Smooth muscle cell (in vitro differentiated cells): ENCODE results near the gene KCNQ4. TPM values are rescaled to one million over a fixed set of nuclear protein-coding genes. Genes with fewer than 3 reads are reported as not detected.

Experiments
- DNase-seq: peaks from one replicate; lab custom pipeline; 2025; ENCODE audit not compliant: unreplicated experiment; lab: John Stamatoyannopoulos, UW
- H2AFZ ChIP-seq: fragments of 200-600 bp; sonication (generic); 2 replicates; pipeline ENCODE4 v1.6.0; 2016; ENCODE audit warnings: antibody characterized with exemption, low read depth, mild to moderate bottlenecking
- H3F3A ChIP-seq: fragments of 200-600 bp; sonication (generic); 2 replicates; pipeline ENCODE4 v1.6.0; 2017; ENCODE audit warnings: antibody characterized with exemption, low read depth
- H3K27ac ChIP-seq: fragments of 200-600 bp; sonication (generic); 2 replicates; pipeline ENCODE4 v1.5.1; 2016; ENCODE audit warnings: low read depth, mild to moderate bottlenecking
- H3K27me3 ChIP-seq: fragments of 200-600 bp; sonication (generic); 2 replicates; pipeline ENCODE4 v1.6.1; 2016; ENCODE audit warnings: low read depth, mild to moderate bottlenecking
- H3K36me3 ChIP-seq: fragments of 200-600 bp; sonication (generic); 2 replicates; pipeline ENCODE4 v1.5.1; 2016; ENCODE audit warnings: low read depth
- H3K4me1 ChIP-seq: fragments of 200-600 bp; sonication (generic); 2 replicates; pipeline ENCODE4 v1.5.1; 2016; ENCODE audit warnings: low read depth
- H3K4me2 ChIP-seq: fragments of 200-600 bp; sonication (generic); 2 replicates; pipeline ENCODE4 v1.6.0; 2016; ENCODE audit warnings: mild to moderate bottlenecking
- H3K4me3 ChIP-seq: fragments of 200-600 bp; sonication (generic); 2 replicates; pipeline ENCODE4 v1.5.1; 2016; ENCODE audit warnings: mild to moderate bottlenecking
- H3K79me2 ChIP-seq: fragments of 200-600 bp; sonication (generic); 2 replicates; pipeline ENCODE4 v1.6.0; 2016; ENCODE audit warnings: low read depth, mild to moderate bottlenecking
- H3K9ac ChIP-seq: fragments of 200-600 bp; sonication (generic); 2 replicates; pipeline ENCODE4 v1.6.0; 2016; ENCODE audit warnings: low read depth
- H3K9me3 ChIP-seq: fragments of 200-600 bp; sonication (generic); replicated peaks from 2 replicates; pipeline ENCODE4 v1.5.1; 2016; ENCODE audit warnings: low read depth
- H4K20me1 ChIP-seq: fragments of 200-600 bp; sonication (generic); 2 replicates; pipeline ENCODE4 v1.6.0; 2016; ENCODE audit warnings: low read depth
- CTCF ChIP-seq: fragments of 200-600 bp; sonication (generic); IDR thresholded peaks from 2 replicates; pipeline ENCODE4 v1.5.1; 2017; ENCODE audit warnings: borderline replicate concordance, mild to moderate bottlenecking, antibody characterized with exemption; ENCODE audit not compliant: insufficient read depth, poor library complexity, severe bottlenecking
- WGBS: methylation state at CpG from one replicate; pipeline ENCODE4 v1.1.7; 2016; ENCODE audit warnings: low lambda C conversion rate; 5-methylcytosine and 5-hydroxymethylcytosine counted together
- polyA plus RNA-seq: library from polyadenylated mRNA; unstranded; fragments of >200 nt; fragmentation: Nextera tagmentation; extraction: Ambion mirVana; gene quantifications from 2 replicates; pipeline ENCODE4 v1.2.1, GENCODE V29; 2016
- total RNA-seq: library from RNA; depleted of rRNA; stranded (reverse); fragments of >200 nt; gene quantifications from 2 replicates; pipeline ENCODE4 v1.2.3, GENCODE V29; 2014

The KCNQ4 gene
- total and polyA plus RNA-seq, 2 experiments from 2014 or later, result 0.06 TPM; not detected in 1

GRCh38 chr1:40878906-40879305 lies 95.3 kb downstream of the KCNQ4 start:
- Histone ChIP-seq H2AFZ (no peak overlapping the region), H3K27ac (no peak overlapping the region), H3K27me3 (peaks cover 10% of the 10 kb centered on the region), H3F3A (peaks cover 3% of the 10 kb centered on the region), H3K36me3 (no peaks in the 10 kb centered on the region), H3K4me2 (no peak overlapping the region), H3K9me3 (no peaks in the 10 kb centered on the region), H3K4me1 (peaks cover 3% of the 10 kb centered on the region), H3K9ac (no peak overlapping the region), H3K79me2 (no peaks in the 10 kb centered on the region), H3K4me3 (no peak overlapping the region), H4K20me1 (no peaks in the 10 kb centered on the region)
- DNase-seq, result no peak
- TF ChIP-seq CTCF, result no peak
- 97% methylated on average over 2 of the region's 2 CpGs for WGBS

- WGBS, result 86% methylated on average over 11 of the region's 11 CpGs
Measured at GRCh38 chr1:40879482-40880175, 96.0 kb downstream of the KCNQ4 start.

GRCh38 chr1:40880813-40881549 lies 97.4 kb downstream of the KCNQ4 start:
- Histone ChIP-seq H3K4me2 (no peak overlapping the region), H4K20me1 (no peaks in the 10 kb centered on the region), H3F3A (peaks cover 3% of the 10 kb centered on the region), H3K9ac (no peak overlapping the region), H3K27me3 (peaks cover 21% of the 10 kb centered on the region), H2AFZ (no peak overlapping the region), H3K36me3 (no peaks in the 10 kb centered on the region), H3K27ac (no peak overlapping the region), H3K9me3 (no peaks in the 10 kb centered on the region), H3K4me3 (no peak overlapping the region), H3K79me2 (no peaks in the 10 kb centered on the region), H3K4me1 (peaks cover 3% of the 10 kb centered on the region)
- no peak for DNase-seq
- 80% methylated on average over 6 of the region's 6 CpGs for WGBS
- TF ChIP-seq CTCF, result no peak

More at GRCh38 chr1:40879482-40880175, 96.0 kb downstream of the KCNQ4 start:
- no peak for DNase-seq
- Histone ChIP-seq H3K4me1 (peaks cover 3% of the 10 kb centered on the region), H3K79me2 (no peaks in the 10 kb centered on the region), H3F3A (peaks cover 3% of the 10 kb centered on the region), H2AFZ (no peak overlapping the region), H3K27me3 (peaks cover 17% of the 10 kb centered on the region), H3K4me2 (no peak overlapping the region), H3K9ac (no peak overlapping the region), H3K9me3 (no peaks in the 10 kb centered on the region), H3K4me3 (no peak overlapping the region), H4K20me1 (no peaks in the 10 kb centered on the region), H3K36me3 (no peaks in the 10 kb centered on the region), H3K27ac (no peak overlapping the region)
- TF ChIP-seq CTCF, result no peak
